Prostate gland (tissue), 2 donors: ENCODE results near the gene KCNJ4. TPM values are rescaled to one million over a fixed set of nuclear protein-coding genes. Genes with fewer than 3 reads are reported as not detected.
"Not testable (repeated sequence)": the region's sequence is repeated elsewhere in the genome, so short reads cannot be mapped to it uniquely, and the experiment has no call there.

ENCODE experiments used
- DNase-seq: peaks from one replicate; pipeline ENCODE4 v3.0.0-alpha.2; 2019; ENCODE audit warnings: low spot score
- H3K27ac ChIP-seq, 2 donors: fragments of 200-600 bp; sonication (generic); 2 replicates each; pipeline ENCODE4 v1.5.1; 2017 to 2019
- H3K27me3 ChIP-seq: fragments of 200-600 bp; sonication (generic); replicated peaks from 2 replicates; pipeline ENCODE4 v1.5.1; 2019; ENCODE audit not compliant: insufficient read depth
- H3K36me3 ChIP-seq, 2 donors: fragments of 200-600 bp; sonication (generic); 1 replicate in 1 of 2; 2 replicates in 1 of 2; pipeline versions ENCODE4 v1.5.1 to v1.8.1; 2017 to 2019
- H3K4me1 ChIP-seq: fragments of 200-600 bp; sonication (generic); replicated peaks from 2 replicates; pipeline ENCODE4 v1.5.1; 2019
- H3K4me3 ChIP-seq, 2 donors: fragments of 200-600 bp; sonication (generic); 2 replicates each; pipeline ENCODE4 v1.5.1; 2017 to 2019
- H3K9me3 ChIP-seq: fragments of 200-600 bp; sonication (generic); 2 replicates; pipeline ENCODE4 v1.5.1; 2017
- CTCF ChIP-seq, 4 experiments: fragments of 200-600 bp in 2 of 4; fragments of 450-650 bp in 2 of 4; sonication (generic) in 2 of 4; IDR thresholded peaks; 1 replicate in 3 of 4; 2 replicates in 1 of 4; pipeline ENCODE4 v1.5.1; 2016 to 2019; ENCODE audit warnings: antibody characterized with exemption in 4 of 4, mild to moderate bottlenecking in 2 of 4, moderate library complexity in 2 of 4
- POLR2A ChIP-seq: fragments of 450-650 bp; IDR thresholded peaks from one replicate; pipeline ENCODE4 v1.6.1; 2016; ENCODE audit warnings: antibody characterized with exemption, mild to moderate bottlenecking
- POLR2AphosphoS5 ChIP-seq: sonication (generic); formaldehyde crosslinking; IDR thresholded peaks from one replicate; pipeline ENCODE4 v1.6.1; 2017; ENCODE audit warnings: antibody characterized with exemption
- WGBS: methylation state at CpG from one replicate; pipeline ENCODE4 v1.1.5; 2018; 5-methylcytosine and 5-hydroxymethylcytosine counted together
- intact Hi-C: fragments of 100-400 bp; cut with DNase I; formaldehyde crosslinking; loops from one replicate; pipeline ENCODE4 v1.14.2; 2022
- total RNA-seq, 2 donors: library from RNA; depleted of rRNA; stranded (reverse); fragments of >200 nt; gene quantifications; one replicate each; pipeline ENCODE4 v1.1.0, GENCODE V29; 2016

The KCNJ4 gene
- total RNA-seq, 2 donors from 2014 or later = 3.2 TPM; not detected in 1

GRCh38 chr22:38411016-38411415, 44.0 kb downstream of the KCNJ4 start:
- DNase-seq = no peak
- WGBS = 97% methylated on average over 2 of the region's 2 CpGs
- H3K27me3 ChIP-seq = no peaks in the 10 kb centered on the region
- no peaks in the 10 kb centered on the region for H3K36me3 ChIP-seq
- no peak overlapping the region for H3K4me3 ChIP-seq
- no peak for TF ChIP-seq CTCF (IDR thresholded peaks at IDR 0.05)
- no peak for TF ChIP-seq POLR2AphosphoS5
- H3K27ac ChIP-seq = no peak overlapping the region
- no peaks in the 10 kb centered on the region for H3K9me3 ChIP-seq
- peaks cover 6% of the 10 kb centered on the region for H3K4me1 ChIP-seq
- intact Hi-C loops = loop anchor here (5.0 kb wide), 1 partner anchor 161 kb away; the partner anchor contains the start of gene DMC1

GRCh38 chr22:38409916-38410315, 45.1 kb downstream of the KCNJ4 start:
- 95% methylated on average over 33 of the region's 35 CpGs for WGBS
- intact Hi-C loops = loop anchor here (5.0 kb wide), 1 partner anchor 162 kb away; the partner anchor contains the start of gene DMC1
- not testable (repeated sequence) for H3K4me3 ChIP-seq, DNase-seq, H3K27me3 ChIP-seq, H3K4me1 ChIP-seq, H3K36me3 ChIP-seq, H3K9me3 ChIP-seq, H3K27ac ChIP-seq

GRCh38 chr22:38406617-38407016, 48.4 kb downstream of the KCNJ4 start:
- TF ChIP-seq POLR2AphosphoS5 (no peak), CTCF (IDR thresholded peaks at IDR 0.05) (no peak), POLR2A (no peak)
- Histone ChIP-seq H3K27me3 (no peaks in the 10 kb centered on the region), H3K4me1 (no peaks in the 10 kb centered on the region), H3K36me3 (no peaks in the 10 kb centered on the region), H3K9me3 (no peaks in the 10 kb centered on the region), H3K4me3 (no peak overlapping the region), H3K27ac (no peak overlapping the region)
- intact Hi-C loops = no loop called here
- DNase-seq = no peak
- WGBS = 69% methylated on average over 4 of the region's 4 CpGs

- intact Hi-C loops = no loop called here
- H3K9me3 ChIP-seq = no peaks in the 10 kb centered on the region
- no peak for TF ChIP-seq CTCF (IDR thresholded peaks at IDR 0.05)
- TF ChIP-seq POLR2AphosphoS5 = no peak
- no peak overlapping the region for H3K27ac ChIP-seq
- H3K4me3 ChIP-seq = no peak overlapping the region
- no peaks in the 10 kb centered on the region for H3K27me3 ChIP-seq
- WGBS = 94% methylated on average over 6 of the region's 6 CpGs
- no peak for DNase-seq
- H3K36me3 ChIP-seq = no peaks in the 10 kb centered on the region
- no peaks in the 10 kb centered on the region for H3K4me1 ChIP-seq
These were observed 50.6 kb downstream of the KCNJ4 start for GRCh38 chr22:38404419-38404818.

- DNase-seq = no peak
- intact Hi-C loops = no loop called here
These were observed 51.2 kb downstream of the KCNJ4 start for GRCh38 chr22:38403812-38404211.

More at GRCh38 chr22:38403812-38404211, 51.2 kb downstream of the KCNJ4 start:
- Histone ChIP-seq H3K36me3 (no peaks in the 10 kb centered on the region), H3K9me3 (no peaks in the 10 kb centered on the region), H3K27me3 (no peaks in the 10 kb centered on the region), H3K4me1 (no peaks in the 10 kb centered on the region), H3K27ac (no peak overlapping the region), H3K4me3 (no peak overlapping the region)
- TF ChIP-seq CTCF (IDR thresholded peaks at IDR 0.05) (no peak), POLR2AphosphoS5 (no peak), POLR2A (no peak)
- 78% methylated on average over 8 of the region's 8 CpGs for WGBS
